IPS-18c (cell line): Measurements from ENCODE around the gene FHIT.
"Not testable (repeated sequence)": the region's sequence is repeated elsewhere in the genome, so short reads cannot be mapped to it uniquely, and the experiment has no call there.

Experiments used
- H3K4me3 ChIP-seq: 2 replicates; pipeline ENCODE4 v1.7.0; 2013; ENCODE audit warnings: low read depth, mild to moderate bottlenecking, low read length, moderate library complexity; ENCODE audit not compliant: insufficient read depth
- H3K9me3 ChIP-seq: one replicate; pipeline ENCODE4 v1.6.1; 2013; ENCODE audit warnings: mild to moderate bottlenecking, low read length, moderate library complexity; ENCODE audit not compliant: control insufficient read depth, insufficient read depth

The FHIT gene

GRCh38 chr3:60729056-60729455 lies 522.2 kb downstream of the FHIT start:
- Histone ChIP-seq H3K4me3 (no peak overlapping the region), H3K9me3 (peaks cover 4% of the 10 kb centered on the region)

GRCh38 chr3:60728006-60728405 lies 523.2 kb downstream of the FHIT start:
- peaks cover 4% of the 10 kb centered on the region for H3K9me3 ChIP-seq
- H3K4me3 ChIP-seq, result no peak overlapping the region

- H3K9me3 ChIP-seq, result no peaks in the 10 kb centered on the region
- H3K4me3 ChIP-seq, result no peak overlapping the region
Measured at GRCh38 chr3:60720736-60721135, 530.5 kb downstream of the FHIT start.

- Histone ChIP-seq H3K9me3 (no peaks in the 10 kb centered on the region), H3K4me3 (no peak overlapping the region)
Measured at GRCh38 chr3:60716573-60716972, 534.7 kb downstream of the FHIT start.

GRCh38 chr3:60708191-60708975 lies 542.9 kb downstream of the FHIT start:
- Histone ChIP-seq H3K9me3 (peaks cover 3% of the 10 kb centered on the region), H3K4me3 (no peak overlapping the region)

GRCh38 chr3:60707452-60708020 lies 543.7 kb downstream of the FHIT start:
- Histone ChIP-seq H3K9me3 (peaks cover 3% of the 10 kb centered on the region), H3K4me3 (no peak overlapping the region)

- Histone ChIP-seq H3K9me3 (no peaks in the 10 kb centered on the region), H3K4me3 (no peak overlapping the region)
Measured at GRCh38 chr3:60703956-60704736, 547.1 kb downstream of the FHIT start.

- Histone ChIP-seq H3K4me3 (no peak overlapping the region), H3K9me3 (no peaks in the 10 kb centered on the region)
Measured at GRCh38 chr3:60703008-60703407, 548.2 kb downstream of the FHIT start.

GRCh38 chr3:60698117-60698516 lies 553.1 kb downstream of the FHIT start:
- Histone ChIP-seq H3K9me3 (no peaks in the 10 kb centered on the region), H3K4me3 (no peak overlapping the region)

GRCh38 chr3:60697132-60697531 lies 554.1 kb downstream of the FHIT start:
- Histone ChIP-seq H3K9me3 (no peaks in the 10 kb centered on the region), H3K4me3 (no peak overlapping the region)

- H3K9me3 ChIP-seq, result no peaks in the 10 kb centered on the region
- no peak overlapping the region for H3K4me3 ChIP-seq
Measured at GRCh38 chr3:60696428-60697125, 554.7 kb downstream of the FHIT start.

GRCh38 chr3:60675424-60675823 lies 575.8 kb downstream of the FHIT start:
- Histone ChIP-seq H3K9me3 (no peaks in the 10 kb centered on the region), H3K4me3 (no peak overlapping the region)

- Histone ChIP-seq H3K4me3 (no peak overlapping the region), H3K9me3 (no peaks in the 10 kb centered on the region)
Measured at GRCh38 chr3:60674870-60675269, 576.4 kb downstream of the FHIT start.

GRCh38 chr3:60673123-60673522 lies 578.1 kb downstream of the FHIT start:
- Histone ChIP-seq H3K4me3 (no peak overlapping the region), H3K9me3 (no peaks in the 10 kb centered on the region)

- not testable (repeated sequence) for H3K9me3 ChIP-seq, H3K4me3 ChIP-seq
Measured at GRCh38 chr3:60672337-60672736, 578.9 kb downstream of the FHIT start.

- H3K4me3 ChIP-seq, result no peak overlapping the region
- no peaks in the 10 kb centered on the region for H3K9me3 ChIP-seq
Measured at GRCh38 chr3:60669636-60670035, 581.6 kb downstream of the FHIT start.

GRCh38 chr3:60660026-60660425 lies 591.2 kb downstream of the FHIT start:
- H3K9me3 ChIP-seq, result no peaks in the 10 kb centered on the region

More at GRCh38 chr3:60660026-60660425, 591.2 kb downstream of the FHIT start:
- H3K4me3 ChIP-seq, result no peak overlapping the region
